Measurements from ENCODE around the gene OGFRL1. TPM values are rescaled to one million over a fixed set of nuclear protein-coding genes. Genes with fewer than 3 reads are reported as not detected.

OGFRL1 gene
- total RNA-seq, 1 donor from 2014 or later: 4.8 TPM

- intact Hi-C loops (cut with micrococcal nuclease): no loop called here
These were observed 43.4 kb downstream of the OGFRL1 start for GRCh38 chr6:71332012-71332411.

- intact Hi-C loops (cut with micrococcal nuclease): no loop called here
These were observed 44.4 kb downstream of the OGFRL1 start for GRCh38 chr6:71333050-71333449.

GRCh38 chr6:71333697-71334096, 45.1 kb downstream of the OGFRL1 start:
- intact Hi-C loops (cut with micrococcal nuclease): no loop called here

- intact Hi-C loops (cut with micrococcal nuclease): no loop called here
These were observed 46.2 kb downstream of the OGFRL1 start for GRCh38 chr6:71334768-71335167.

GRCh38 chr6:71335544-71335943, 46.9 kb downstream of the OGFRL1 start:
- intact Hi-C loops (cut with micrococcal nuclease): no loop called here

GRCh38 chr6:71336901-71337300, 48.3 kb downstream of the OGFRL1 start:
- intact Hi-C loops (cut with micrococcal nuclease): no loop called here

GRCh38 chr6:71338540-71339316, 50.1 kb downstream of the OGFRL1 start:
- intact Hi-C loops (cut with micrococcal nuclease): no loop called here

GRCh38 chr6:71342772-71343171, 54.2 kb downstream of the OGFRL1 start:
- intact Hi-C loops (cut with micrococcal nuclease): no loop called here

- intact Hi-C loops (cut with micrococcal nuclease): no loop called here
These were observed 57.1 kb downstream of the OGFRL1 start for GRCh38 chr6:71345476-71346333.

GRCh38 chr6:71346334-71346694, 57.7 kb downstream of the OGFRL1 start:
- intact Hi-C loops (cut with micrococcal nuclease): no loop called here

- intact Hi-C loops (cut with micrococcal nuclease): no loop called here
These were observed 58.5 kb downstream of the OGFRL1 start for GRCh38 chr6:71347119-71347518.

GRCh38 chr6:71349395-71349794, 60.8 kb downstream of the OGFRL1 start:
- intact Hi-C loops (cut with micrococcal nuclease): loop anchor here (1.0 to 2.0 kb wide), 4 partner anchors 61 to 643 kb away; partner anchors contain the start of gene OGFRL1

- intact Hi-C loops (cut with micrococcal nuclease): loop anchor here (1.0 to 2.0 kb wide), 4 partner anchors 62 to 643 kb away; partner anchors contain the start of gene OGFRL1
These were observed 61.5 kb downstream of the OGFRL1 start for GRCh38 chr6:71349976-71350615.

- intact Hi-C loops (cut with micrococcal nuclease): no loop called here
These were observed 62.6 kb downstream of the OGFRL1 start for GRCh38 chr6:71351190-71351589.
